Esophagus squamous epithelium (tissue), 4 donors: ENCODE results near the gene CCDC146.
"Not testable (repeated sequence)": the region's sequence is repeated elsewhere in the genome, so short reads cannot be mapped to it uniquely, and the experiment has no call there.

Source experiments
- CTCF ChIP-seq, 6 experiments: fragments of 450-650 bp in 4 of 6; fragments of 200-600 bp in 2 of 6; sonication (generic) in 2 of 6; IDR thresholded peaks; one replicate each; pipeline ENCODE4 v1.5.1; 2016 to 2019; ENCODE audit warnings: antibody characterized with exemption in 6 of 6, mild to moderate bottlenecking in 4 of 6, moderate library complexity in 4 of 6
- POLR2A ChIP-seq, 4 donors: fragments of 450-650 bp; IDR thresholded peaks; one replicate each; pipeline ENCODE4 v1.6.1; 2017; ENCODE audit warnings: antibody characterized with exemption in 4 of 4, mild to moderate bottlenecking in 4 of 4, moderate library complexity in 3 of 4

DNA sequence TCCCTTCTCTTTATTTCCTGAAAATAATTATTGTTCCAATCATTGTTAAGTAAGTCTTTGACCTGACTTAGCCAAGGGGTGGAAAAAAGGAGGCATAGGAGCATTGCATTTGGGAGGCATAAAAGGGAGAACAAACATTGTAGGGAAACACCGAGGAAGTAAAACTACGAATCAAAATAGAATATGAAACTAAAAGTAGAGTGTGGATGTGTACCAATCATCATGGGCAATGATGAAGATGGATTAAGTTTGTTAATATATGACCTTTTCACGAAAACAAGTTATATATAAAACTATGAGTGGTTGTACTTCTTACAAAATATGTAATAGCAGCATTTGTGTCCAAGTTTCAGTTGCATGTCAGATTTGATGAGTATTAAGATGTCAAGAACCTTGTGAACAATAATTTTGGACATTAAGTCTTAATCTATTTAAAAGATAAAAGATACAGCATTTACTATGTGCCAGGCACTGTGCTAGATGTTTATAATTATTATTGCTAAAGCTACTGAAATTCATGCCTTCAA is 52.9 kb downstream of the CCDC146 start:
- not testable (repeated sequence) for TF ChIP-seq CTCF, POLR2A (IDR thresholded peaks at IDR 0.05)
